HUES48 (cell line): ENCODE measurements around the gene URB2.

Source experiments
- H3K27ac ChIP-seq: one replicate; pipeline ENCODE4 v1.7.0; 2013; ENCODE audit warnings: low read depth, low read length, inconsistent platforms
- H3K27me3 ChIP-seq: 2 replicates; pipeline ENCODE4 v1.6.1; 2013; ENCODE audit warnings: mild to moderate bottlenecking, low read length; ENCODE audit not compliant: control insufficient read depth, insufficient read depth
- H3K36me3 ChIP-seq: 2 replicates; pipeline ENCODE4 v1.6.1; 2013; ENCODE audit warnings: low read length; ENCODE audit not compliant: control insufficient read depth, insufficient read depth
- H3K4me1 ChIP-seq: 2 replicates; pipeline ENCODE4 v1.6.1; 2013; ENCODE audit warnings: mild to moderate bottlenecking, low read length; ENCODE audit not compliant: control insufficient read depth, insufficient read depth
- H3K4me3 ChIP-seq: 2 replicates; pipeline ENCODE4 v1.5.1; 2013; ENCODE audit warnings: mild to moderate bottlenecking, low read depth, low read length
- H3K9ac ChIP-seq: 2 replicates; pipeline ENCODE4 v1.6.1; 2013; ENCODE audit warnings: mild to moderate bottlenecking, low read depth, low read length, moderate library complexity
- H3K9me3 ChIP-seq: 2 replicates; pipeline ENCODE4 v1.6.1; 2013; ENCODE audit warnings: low read length; ENCODE audit not compliant: control insufficient read depth, insufficient read depth

URB2 gene

GRCh38 chr1:229629261-229629660, 3.2 kb downstream of the URB2 start:
- peaks cover 45% of the 10 kb centered on the region for H3K36me3 ChIP-seq
- no peaks in the 10 kb centered on the region for H3K27me3 ChIP-seq
- H3K27ac ChIP-seq = no peak overlapping the region
- no peaks in the 10 kb centered on the region for H3K9me3 ChIP-seq
- H3K9ac ChIP-seq = no peak overlapping the region
- H3K4me1 ChIP-seq = peaks cover 4% of the 10 kb centered on the region; the same call in 1 of the 2 replicates
- no peak overlapping the region for H3K4me3 ChIP-seq

- no peak overlapping the region for H3K9ac ChIP-seq
- no peaks in the 10 kb centered on the region for H3K9me3 ChIP-seq
- H3K27me3 ChIP-seq = no peaks in the 10 kb centered on the region
- peaks cover 64% of the 10 kb centered on the region for H3K36me3 ChIP-seq
- no peak overlapping the region for H3K27ac ChIP-seq
- H3K4me3 ChIP-seq = no peak overlapping the region
- no peaks in the 10 kb centered on the region for H3K4me1 ChIP-seq
Observed at GRCh38 chr1:229631148-229631547, 5.1 kb downstream of the URB2 start.

GRCh38 chr1:229631966-229632365, 5.9 kb downstream of the URB2 start:
- H3K4me3 ChIP-seq = no peak overlapping the region
- H3K27ac ChIP-seq = no peak overlapping the region
- H3K4me1 ChIP-seq = no peaks in the 10 kb centered on the region
- peaks cover 72% of the 10 kb centered on the region for H3K36me3 ChIP-seq
- no peaks in the 10 kb centered on the region for H3K27me3 ChIP-seq
- H3K9me3 ChIP-seq = no peaks in the 10 kb centered on the region
- no peak overlapping the region for H3K9ac ChIP-seq

- peaks cover 84% of the 10 kb centered on the region for H3K36me3 ChIP-seq
- H3K27ac ChIP-seq = no peak overlapping the region
Observed at GRCh38 chr1:229636042-229636441, 10.0 kb downstream of the URB2 start.

GRCh38 chr1:229637746-229638145, 11.7 kb downstream of the URB2 start:
- Histone ChIP-seq H3K9me3 (no peaks in the 10 kb centered on the region), H3K4me3 (no peak overlapping the region), H3K4me1 (no peaks in the 10 kb centered on the region), H3K27me3 (no peaks in the 10 kb centered on the region), H3K27ac (no peak overlapping the region), H3K9ac (no peak overlapping the region), H3K36me3 (peaks cover 89% of the 10 kb centered on the region)

More at GRCh38 chr1:229636042-229636441, 10.0 kb downstream of the URB2 start:
- Histone ChIP-seq H3K9ac (no peak overlapping the region), H3K9me3 (no peaks in the 10 kb centered on the region), H3K27me3 (no peaks in the 10 kb centered on the region), H3K4me1 (no peaks in the 10 kb centered on the region), H3K4me3 (no peak overlapping the region)

GRCh38 chr1:229640455-229640854, 14.4 kb downstream of the URB2 start:
- peaks cover 93% of the 10 kb centered on the region for H3K36me3 ChIP-seq
- H3K4me3 ChIP-seq = no peak overlapping the region
- H3K9ac ChIP-seq = no peak overlapping the region
- H3K4me1 ChIP-seq = no peaks in the 10 kb centered on the region
- H3K27me3 ChIP-seq = no peaks in the 10 kb centered on the region
- H3K27ac ChIP-seq = no peak overlapping the region
- no peaks in the 10 kb centered on the region for H3K9me3 ChIP-seq

GRCh38 chr1:229641306-229641705, 15.3 kb downstream of the URB2 start:
- no peaks in the 10 kb centered on the region for H3K4me1 ChIP-seq
- H3K27ac ChIP-seq = no peak overlapping the region
- H3K9me3 ChIP-seq = no peaks in the 10 kb centered on the region
- no peak overlapping the region for H3K9ac ChIP-seq
- H3K27me3 ChIP-seq = no peaks in the 10 kb centered on the region
- peaks cover 93% of the 10 kb centered on the region for H3K36me3 ChIP-seq
- no peak overlapping the region for H3K4me3 ChIP-seq

GRCh38 chr1:229642376-229642775, 16.3 kb downstream of the URB2 start:
- Histone ChIP-seq H3K9ac (no peak overlapping the region), H3K27me3 (no peaks in the 10 kb centered on the region), H3K36me3 (peaks cover 93% of the 10 kb centered on the region), H3K27ac (no peak overlapping the region), H3K4me1 (no peaks in the 10 kb centered on the region), H3K9me3 (no peaks in the 10 kb centered on the region), H3K4me3 (no peak overlapping the region)

- Histone ChIP-seq H3K9ac (no peak overlapping the region), H3K27me3 (no peaks in the 10 kb centered on the region), H3K4me1 (no peaks in the 10 kb centered on the region), H3K36me3 (peaks cover 93% of the 10 kb centered on the region), H3K4me3 (no peak overlapping the region), H3K9me3 (no peaks in the 10 kb centered on the region), H3K27ac (no peak overlapping the region)
Observed at GRCh38 chr1:229642970-229643369, 16.9 kb downstream of the URB2 start.

GRCh38 chr1:229643996-229644745, 18.1 kb downstream of the URB2 start:
- no peaks in the 10 kb centered on the region for H3K4me1 ChIP-seq
- H3K27ac ChIP-seq = no peak overlapping the region
- H3K27me3 ChIP-seq = no peaks in the 10 kb centered on the region
- peaks cover 95% of the 10 kb centered on the region for H3K36me3 ChIP-seq
- H3K9ac ChIP-seq = no peak overlapping the region
- H3K4me3 ChIP-seq = no peak overlapping the region
- no peaks in the 10 kb centered on the region for H3K9me3 ChIP-seq

- H3K27me3 ChIP-seq = no peaks in the 10 kb centered on the region
- no peak overlapping the region for H3K27ac ChIP-seq
- no peaks in the 10 kb centered on the region for H3K9me3 ChIP-seq
- no peak overlapping the region for H3K4me3 ChIP-seq
- peaks cover 97% of the 10 kb centered on the region for H3K36me3 ChIP-seq
- H3K4me1 ChIP-seq = no peaks in the 10 kb centered on the region
- no peak overlapping the region for H3K9ac ChIP-seq
Observed at GRCh38 chr1:229645324-229645993, 19.4 kb downstream of the URB2 start.
